Measurements from ENCODE around the gene BCHE.

DNA sequence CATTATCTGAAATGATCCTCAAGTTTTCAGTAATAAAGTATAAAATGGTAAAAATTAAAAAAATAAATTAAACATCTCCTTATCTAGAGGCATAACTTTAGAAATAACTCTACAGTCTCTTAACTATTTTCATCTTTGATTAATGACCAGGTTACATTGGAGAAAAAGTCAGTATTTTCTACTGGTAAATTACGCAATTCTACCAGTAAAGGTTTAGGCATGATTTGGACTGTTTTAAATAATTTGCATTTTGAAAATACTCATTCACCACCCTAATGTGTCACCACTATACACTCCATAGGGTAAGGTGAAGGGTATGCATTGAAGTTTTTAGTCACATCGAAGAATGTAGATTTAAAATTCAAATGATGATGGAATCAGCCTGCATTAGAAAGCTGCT lies 45.9 kb upstream of the BCHE start:
- TF ChIP-seq, protein P1, sequence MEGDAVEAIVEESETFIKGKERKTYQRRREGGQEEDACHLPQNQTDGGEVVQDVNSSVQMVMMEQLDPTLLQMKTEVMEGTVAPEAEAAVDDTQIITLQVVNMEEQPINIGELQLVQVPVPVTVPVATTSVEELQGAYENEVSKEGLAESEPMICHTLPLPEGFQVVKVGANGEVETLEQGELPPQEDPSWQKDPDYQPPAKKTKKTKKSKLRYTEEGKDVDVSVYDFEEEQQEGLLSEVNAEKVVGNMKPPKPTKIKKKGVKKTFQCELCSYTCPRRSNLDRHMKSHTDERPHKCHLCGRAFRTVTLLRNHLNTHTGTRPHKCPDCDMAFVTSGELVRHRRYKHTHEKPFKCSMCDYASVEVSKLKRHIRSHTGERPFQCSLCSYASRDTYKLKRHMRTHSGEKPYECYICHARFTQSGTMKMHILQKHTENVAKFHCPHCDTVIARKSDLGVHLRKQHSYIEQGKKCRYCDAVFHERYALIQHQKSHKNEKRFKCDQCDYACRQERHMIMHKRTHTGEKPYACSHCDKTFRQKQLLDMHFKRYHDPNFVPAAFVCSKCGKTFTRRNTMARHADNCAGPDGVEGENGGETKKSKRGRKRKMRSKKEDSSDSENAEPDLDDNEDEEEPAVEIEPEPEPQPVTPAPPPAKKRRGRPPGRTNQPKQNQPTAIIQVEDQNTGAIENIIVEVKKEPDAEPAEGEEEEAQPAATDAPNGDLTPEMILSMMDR (tag by site-specific recombination; IDR thresholded peaks at IDR 0.05) = no peak
- TF ChIP-seq, protein P2, sequence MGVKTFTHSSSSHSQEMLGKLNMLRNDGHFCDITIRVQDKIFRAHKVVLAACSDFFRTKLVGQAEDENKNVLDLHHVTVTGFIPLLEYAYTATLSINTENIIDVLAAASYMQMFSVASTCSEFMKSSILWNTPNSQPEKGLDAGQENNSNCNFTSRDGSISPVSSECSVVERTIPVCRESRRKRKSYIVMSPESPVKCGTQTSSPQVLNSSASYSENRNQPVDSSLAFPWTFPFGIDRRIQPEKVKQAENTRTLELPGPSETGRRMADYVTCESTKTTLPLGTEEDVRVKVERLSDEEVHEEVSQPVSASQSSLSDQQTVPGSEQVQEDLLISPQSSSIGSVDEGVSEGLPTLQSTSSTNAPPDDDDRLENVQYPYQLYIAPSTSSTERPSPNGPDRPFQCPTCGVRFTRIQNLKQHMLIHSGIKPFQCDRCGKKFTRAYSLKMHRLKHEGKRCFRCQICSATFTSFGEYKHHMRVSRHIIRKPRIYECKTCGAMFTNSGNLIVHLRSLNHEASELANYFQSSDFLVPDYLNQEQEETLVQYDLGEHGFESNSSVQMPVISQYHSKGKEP (tag by site-specific recombination; IDR thresholded peaks at IDR 0.05) = no peak
